PC-3 (cell line): ENCODE data around the gene DENND11.

Source experiments
- EZH2 ChIP-seq: fragments of 300-600 bp; sonication (generic); IDR thresholded peaks from one replicate; pipeline ENCODE4 v1.6.1; 2017; ENCODE audit warnings: antibody characterized with exemption, mild to moderate bottlenecking, low read length; ENCODE audit not compliant: unreplicated experiment
- EZH2phosphoT487 ChIP-seq: fragments of 300-600 bp; sonication (generic); IDR thresholded peaks from 2 replicates; pipeline ENCODE4 v1.6.1; 2018; ENCODE audit warnings: mild to moderate bottlenecking, antibody characterized with exemption, low read length, borderline replicate concordance
- TF ChIP-seq, protein P1 (sequence below): fragments of 300-600 bp; sonication (generic); conservative IDR thresholded peaks from 2 replicates; pipeline ENCODE4 v1.5.1; 2017; ENCODE audit warnings: antibody characterized with exemption, low read depth, mild to moderate bottlenecking, low read length

GRCh38 chr7:141663081-141663849 is 38.7 kb downstream of the DENND11 start:
- TF ChIP-seq, protein P1, sequence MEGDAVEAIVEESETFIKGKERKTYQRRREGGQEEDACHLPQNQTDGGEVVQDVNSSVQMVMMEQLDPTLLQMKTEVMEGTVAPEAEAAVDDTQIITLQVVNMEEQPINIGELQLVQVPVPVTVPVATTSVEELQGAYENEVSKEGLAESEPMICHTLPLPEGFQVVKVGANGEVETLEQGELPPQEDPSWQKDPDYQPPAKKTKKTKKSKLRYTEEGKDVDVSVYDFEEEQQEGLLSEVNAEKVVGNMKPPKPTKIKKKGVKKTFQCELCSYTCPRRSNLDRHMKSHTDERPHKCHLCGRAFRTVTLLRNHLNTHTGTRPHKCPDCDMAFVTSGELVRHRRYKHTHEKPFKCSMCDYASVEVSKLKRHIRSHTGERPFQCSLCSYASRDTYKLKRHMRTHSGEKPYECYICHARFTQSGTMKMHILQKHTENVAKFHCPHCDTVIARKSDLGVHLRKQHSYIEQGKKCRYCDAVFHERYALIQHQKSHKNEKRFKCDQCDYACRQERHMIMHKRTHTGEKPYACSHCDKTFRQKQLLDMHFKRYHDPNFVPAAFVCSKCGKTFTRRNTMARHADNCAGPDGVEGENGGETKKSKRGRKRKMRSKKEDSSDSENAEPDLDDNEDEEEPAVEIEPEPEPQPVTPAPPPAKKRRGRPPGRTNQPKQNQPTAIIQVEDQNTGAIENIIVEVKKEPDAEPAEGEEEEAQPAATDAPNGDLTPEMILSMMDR, result no peak
- no peak for TF ChIP-seq EZH2
- no peak for TF ChIP-seq EZH2phosphoT487
